Epithelial cell of esophagus (primary cell): ENCODE results near the gene PGBD5.
A peak's percentile ranks its signal among the peaks of the same experiment; 100 is the strongest.

Source experiments
- DNase-seq: peaks from one replicate; pipeline ENCODE4 v3.0.0; 2010; ENCODE audit warnings: low read depth
- H3K4me3 ChIP-seq: 2 replicates; pipeline ENCODE4 v1.5.1; 2011; ENCODE audit warnings: mild to moderate bottlenecking, low read length, control low read depth
- TF ChIP-seq, protein P1 (sequence below): IDR thresholded peaks from 2 replicates; pipeline ENCODE4 v1.5.1; 2011; ENCODE audit warnings: low read depth, mild to moderate bottlenecking, low read length, control low read depth, inconsistent platforms; ENCODE audit not compliant: insufficient read depth; ENCODE audit errors: missing control alignments

Gene PGBD5

DNA sequence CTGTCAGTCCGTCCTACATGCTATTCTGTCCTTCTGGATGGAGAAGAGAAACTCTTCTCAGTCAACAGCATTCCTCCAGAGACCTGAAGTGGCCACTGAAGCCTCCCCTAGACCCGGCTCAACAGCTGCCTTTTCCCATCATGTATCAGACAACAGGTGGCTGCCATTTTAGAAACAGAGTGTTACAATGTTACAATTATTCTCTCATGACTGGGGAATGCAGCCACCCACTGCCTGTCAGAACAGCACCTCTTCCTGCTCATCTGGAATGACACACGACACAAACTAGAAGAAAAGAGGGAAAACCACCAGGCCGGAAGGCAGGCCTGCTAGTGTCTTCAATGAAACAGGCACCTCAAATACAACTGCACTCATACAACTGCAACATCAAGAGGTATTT is 105.3 kb downstream of the PGBD5 start:
- no peak overlapping the region for H3K4me3 ChIP-seq
- TF ChIP-seq, protein P1, sequence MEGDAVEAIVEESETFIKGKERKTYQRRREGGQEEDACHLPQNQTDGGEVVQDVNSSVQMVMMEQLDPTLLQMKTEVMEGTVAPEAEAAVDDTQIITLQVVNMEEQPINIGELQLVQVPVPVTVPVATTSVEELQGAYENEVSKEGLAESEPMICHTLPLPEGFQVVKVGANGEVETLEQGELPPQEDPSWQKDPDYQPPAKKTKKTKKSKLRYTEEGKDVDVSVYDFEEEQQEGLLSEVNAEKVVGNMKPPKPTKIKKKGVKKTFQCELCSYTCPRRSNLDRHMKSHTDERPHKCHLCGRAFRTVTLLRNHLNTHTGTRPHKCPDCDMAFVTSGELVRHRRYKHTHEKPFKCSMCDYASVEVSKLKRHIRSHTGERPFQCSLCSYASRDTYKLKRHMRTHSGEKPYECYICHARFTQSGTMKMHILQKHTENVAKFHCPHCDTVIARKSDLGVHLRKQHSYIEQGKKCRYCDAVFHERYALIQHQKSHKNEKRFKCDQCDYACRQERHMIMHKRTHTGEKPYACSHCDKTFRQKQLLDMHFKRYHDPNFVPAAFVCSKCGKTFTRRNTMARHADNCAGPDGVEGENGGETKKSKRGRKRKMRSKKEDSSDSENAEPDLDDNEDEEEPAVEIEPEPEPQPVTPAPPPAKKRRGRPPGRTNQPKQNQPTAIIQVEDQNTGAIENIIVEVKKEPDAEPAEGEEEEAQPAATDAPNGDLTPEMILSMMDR, result no peak
- DNase-seq, result peak; percentile 41

DNA sequence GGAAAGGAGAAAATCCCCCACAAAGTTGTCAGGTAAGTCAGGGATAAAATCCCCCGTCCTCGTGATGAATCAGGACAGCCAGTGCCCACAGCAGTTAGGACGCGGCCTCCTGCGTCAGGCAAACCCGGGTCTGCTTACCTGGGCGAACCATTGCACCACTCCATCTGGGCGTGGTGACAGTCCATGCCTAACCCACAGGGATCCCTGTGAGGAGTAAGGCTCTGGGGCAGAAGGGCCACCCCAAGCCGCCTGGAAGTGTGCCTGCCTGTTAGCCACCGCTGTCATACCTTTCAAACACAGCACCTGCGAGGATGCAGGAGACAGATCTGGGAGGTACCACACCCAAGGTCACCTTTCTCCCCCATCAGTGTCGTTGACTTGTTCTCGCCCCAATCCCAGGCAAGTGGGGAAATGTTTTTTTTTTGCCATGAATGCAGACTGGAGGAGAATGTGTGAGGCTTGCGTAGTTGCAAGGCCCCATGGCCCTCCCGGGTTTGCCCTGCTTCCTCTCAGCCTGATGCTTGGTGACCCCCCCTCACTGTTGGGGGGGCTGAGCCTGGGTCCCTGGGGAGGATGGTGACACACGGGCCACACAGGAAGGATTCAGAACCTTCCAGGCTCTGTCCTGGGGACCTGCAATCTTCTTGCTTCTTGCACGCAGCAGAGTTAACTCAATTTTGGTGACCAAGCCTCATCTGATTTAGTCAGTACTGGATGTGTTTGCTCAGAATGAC is 107.0 kb downstream of the PGBD5 start:
- no peak for DNase-seq
- TF ChIP-seq, protein P1, result no peak
- H3K4me3 ChIP-seq, result no peak overlapping the region

DNA sequence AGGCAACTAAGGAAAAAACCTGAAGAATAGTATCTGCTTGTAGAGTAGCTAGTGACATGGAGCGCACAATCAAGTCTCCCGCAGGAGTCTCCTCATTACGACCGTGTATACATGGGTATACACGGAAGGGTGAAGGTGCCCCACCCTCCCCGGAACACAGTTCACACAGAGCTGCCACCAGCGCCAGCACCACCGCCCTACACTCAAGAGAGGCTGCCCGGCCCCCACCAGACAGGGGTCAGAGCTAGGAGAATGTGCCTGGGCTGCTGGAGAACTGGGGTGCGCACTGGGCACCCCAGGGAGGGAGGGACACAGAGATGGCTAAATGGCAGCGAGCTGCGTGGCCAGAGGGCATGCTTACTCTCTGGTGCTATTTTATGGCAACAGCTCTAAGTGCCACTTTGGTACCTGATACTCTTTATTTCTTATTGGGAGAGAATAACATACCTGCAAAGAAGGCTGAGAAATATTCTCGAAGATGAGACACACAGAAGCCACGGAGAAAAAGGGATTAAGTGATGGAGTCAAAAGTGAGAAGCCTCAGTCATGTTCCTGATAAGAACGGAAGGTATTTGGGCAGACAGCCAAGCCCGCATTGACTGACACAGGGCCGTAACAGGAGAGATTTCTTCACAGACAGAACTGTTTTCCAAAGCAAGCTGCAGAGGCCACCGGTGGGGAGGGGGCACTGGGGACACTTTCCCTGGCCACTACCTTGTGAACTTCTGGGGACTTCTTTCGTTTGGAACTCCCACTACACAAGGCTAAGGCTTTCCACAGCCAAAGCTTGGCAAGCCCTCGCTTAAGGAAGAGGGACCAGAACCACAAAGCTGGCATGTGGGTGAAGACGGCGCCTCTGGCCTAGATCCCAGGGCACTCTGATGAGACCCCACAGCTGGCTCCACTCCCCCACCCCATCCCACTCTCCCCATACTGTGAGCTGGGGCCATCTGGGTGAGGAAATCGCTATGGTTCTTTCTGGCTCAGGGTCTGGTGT is 108.0 kb downstream of the PGBD5 start:
- H3K4me3 ChIP-seq, result no peak overlapping the region
- peak; percentile 58 for DNase-seq
- TF ChIP-seq, protein P1, result no peak

DNA sequence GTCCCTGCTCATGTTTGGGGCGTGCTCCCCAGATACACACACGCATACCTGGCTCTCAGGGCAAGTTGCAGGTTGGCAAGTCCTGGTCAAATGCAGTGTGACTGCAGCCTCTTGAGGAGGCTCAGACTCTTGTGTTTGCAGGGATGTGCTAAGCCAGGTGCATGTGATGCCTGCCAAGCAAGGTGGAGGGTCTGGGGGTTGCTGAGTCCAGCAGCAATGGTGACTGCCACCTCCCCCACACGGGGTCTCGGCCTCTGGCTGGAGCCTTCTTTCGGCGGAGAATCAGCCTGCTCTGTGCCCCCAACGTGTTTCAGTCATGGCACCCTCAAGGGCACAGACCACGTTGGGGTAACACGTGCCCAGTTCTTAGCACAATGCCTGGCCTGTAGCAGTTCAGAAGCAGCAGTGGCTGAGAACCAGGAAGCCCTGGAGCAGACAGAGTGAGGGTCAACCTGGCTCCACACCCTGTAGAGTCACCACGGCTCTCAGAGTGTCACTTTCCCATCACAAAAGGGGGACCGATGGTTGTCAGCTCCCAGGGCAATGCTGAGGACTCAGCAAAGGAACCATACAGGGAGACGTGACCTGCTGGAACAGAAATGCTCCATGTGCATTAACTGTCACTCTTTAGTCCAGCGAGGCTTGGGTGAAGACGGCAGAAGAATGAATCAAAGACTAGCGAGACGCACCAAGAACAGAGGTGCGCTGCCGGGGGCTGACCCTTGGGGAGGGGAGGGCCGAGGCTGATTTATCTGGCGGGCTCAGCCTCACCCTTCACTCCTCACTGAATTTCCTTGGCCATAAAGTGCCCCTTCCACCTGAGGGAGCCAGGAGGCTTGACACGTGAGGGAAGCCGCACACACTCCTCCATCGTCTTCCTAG is 109.0 kb downstream of the PGBD5 start:
- TF ChIP-seq, protein P1, result no peak
- DNase-seq, result no peak
- H3K4me3 ChIP-seq, result no peak overlapping the region

DNA sequence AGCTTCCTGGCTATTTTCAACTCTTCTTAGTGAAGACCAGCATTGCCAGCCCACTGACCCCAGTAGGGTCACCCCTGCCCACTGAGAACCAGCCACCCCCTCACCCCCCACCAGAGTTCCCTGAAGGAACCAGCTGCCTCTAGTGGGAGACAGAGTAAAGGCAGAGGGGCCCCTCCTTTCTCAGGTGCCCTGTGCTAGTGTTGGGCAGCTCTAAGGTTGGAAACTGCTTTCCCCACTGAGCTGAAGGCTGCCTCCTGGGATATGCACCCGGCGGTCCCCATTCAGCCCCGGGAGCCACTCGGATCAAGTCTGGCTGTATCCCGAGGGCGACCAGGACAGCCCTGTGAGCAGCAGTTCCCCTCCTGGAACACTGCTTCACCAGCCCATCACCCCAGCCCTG is 111.0 kb downstream of the PGBD5 start:
- H3K4me3 ChIP-seq, result no peak overlapping the region
- no peak for DNase-seq

DNA sequence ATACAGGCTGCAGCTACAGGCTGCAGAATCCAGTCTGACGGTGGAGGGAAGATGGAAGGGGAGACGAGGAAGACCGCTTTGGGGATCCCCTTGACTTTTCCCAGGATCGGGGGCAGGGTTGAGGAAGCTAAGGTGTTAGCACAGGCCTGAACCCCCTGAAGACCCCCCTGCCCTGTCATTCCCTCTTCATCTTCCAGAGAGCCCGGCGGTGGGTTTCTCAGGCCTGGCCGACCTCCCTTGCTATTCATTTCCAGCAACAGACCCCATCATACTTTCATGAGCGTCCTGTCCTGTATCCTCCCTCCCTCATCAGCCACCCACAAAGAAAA is 112.0 kb downstream of the PGBD5 start:
- no peak for DNase-seq
- H3K4me3 ChIP-seq, result no peak overlapping the region
- TF ChIP-seq, protein P1, result no peak

More for the DNA sequence above, 111.0 kb downstream of the PGBD5 start:
- TF ChIP-seq, protein P1, result no peak
